NCI-H82 treated with DMSO at 0.1 percent for 48 hours (cell line): ENCODE results near the gene HBG2.
"Not testable (repeated sequence)": the region's sequence is repeated elsewhere in the genome, so short reads cannot be mapped to it uniquely, and the experiment has no call there.

Experiments
- DNase-seq: peaks from one replicate; lab custom pipeline; 2025; ENCODE audit not compliant: unreplicated experiment; lab: John Stamatoyannopoulos, UW

The HBG2 gene

GRCh38 chr11:5254646-5255413, at the start of gene HBG2:
Gene HBG2 (minus strand): TSS chr11:5254781. CDS start chr11:5254728, 53 bp downstream.
- DNase-seq = not testable (repeated sequence)

- DNase-seq = no peak
These were observed 49.5 kb upstream of the HBG2 start for GRCh38 chr11:5304046-5304445.

DNA sequence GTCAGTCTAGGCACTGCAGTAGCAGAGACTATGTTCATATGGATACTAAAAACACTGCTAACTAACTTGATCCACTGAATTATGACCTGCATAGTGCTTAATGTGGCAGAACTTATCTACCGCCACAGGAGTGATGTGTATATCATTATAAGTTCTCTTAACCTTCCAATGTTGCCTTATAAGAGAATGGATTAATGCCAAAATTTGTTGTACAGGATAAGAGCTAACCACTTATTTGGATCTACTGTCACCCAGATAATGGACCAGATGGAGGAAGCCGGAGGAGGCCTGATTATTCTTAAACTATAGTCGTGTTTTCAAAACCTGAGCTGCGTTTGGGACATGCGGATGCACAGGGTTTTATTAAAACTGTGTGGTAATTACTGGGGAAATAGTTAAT, 49.0 kb upstream of the HBG2 start:
- no peak for DNase-seq

DNA sequence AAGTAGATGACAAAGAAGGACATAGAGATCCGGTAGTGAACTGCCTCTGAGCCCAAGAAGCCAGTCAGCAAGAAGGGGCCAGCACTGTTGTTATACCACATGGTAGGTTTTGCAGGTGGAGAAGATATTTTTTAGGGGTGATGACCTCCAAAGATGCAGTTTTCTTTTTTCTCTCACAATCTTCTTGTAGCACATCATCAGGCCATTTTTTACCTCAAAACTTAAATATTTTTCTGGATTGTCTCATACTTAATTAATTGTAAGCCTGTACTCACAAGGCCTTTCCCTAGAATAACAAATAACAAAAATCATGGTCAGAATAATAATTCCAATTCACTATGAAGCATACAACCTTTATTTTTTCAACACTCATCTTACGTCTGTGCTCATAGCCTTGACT, 47.3 kb upstream of the HBG2 start, which contains the start of gene OR51B4:
Gene OR51B4 (minus strand): TSS at position 101 of the 400 bp plus-strand sequence. CDS start 0 bp downstream, at position 101.
- DNase-seq = no peak

- DNase-seq = no peak
These were observed 45.7 kb upstream of the HBG2 start for GRCh38 chr11:5300251-5300650.

DNA sequence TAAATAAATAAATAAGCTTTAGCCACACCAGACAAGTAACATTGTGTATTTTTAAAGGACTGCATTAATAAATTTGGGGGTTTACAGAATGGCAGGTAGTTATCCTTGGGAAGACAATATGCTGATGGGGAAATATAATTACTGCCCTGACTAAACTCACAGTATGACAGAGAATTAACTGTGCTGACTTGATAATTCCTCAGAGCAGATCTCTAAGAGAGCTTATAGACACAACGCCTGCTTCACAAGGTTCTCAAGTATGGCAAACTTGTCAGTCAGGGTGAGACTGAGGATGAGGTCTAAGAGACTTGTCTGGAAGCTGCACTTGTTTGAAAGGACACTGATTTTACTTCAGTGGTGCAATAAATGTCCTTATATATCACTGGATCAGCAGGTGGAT, 43.9 kb upstream of the HBG2 start:
- no peak for DNase-seq

DNA sequence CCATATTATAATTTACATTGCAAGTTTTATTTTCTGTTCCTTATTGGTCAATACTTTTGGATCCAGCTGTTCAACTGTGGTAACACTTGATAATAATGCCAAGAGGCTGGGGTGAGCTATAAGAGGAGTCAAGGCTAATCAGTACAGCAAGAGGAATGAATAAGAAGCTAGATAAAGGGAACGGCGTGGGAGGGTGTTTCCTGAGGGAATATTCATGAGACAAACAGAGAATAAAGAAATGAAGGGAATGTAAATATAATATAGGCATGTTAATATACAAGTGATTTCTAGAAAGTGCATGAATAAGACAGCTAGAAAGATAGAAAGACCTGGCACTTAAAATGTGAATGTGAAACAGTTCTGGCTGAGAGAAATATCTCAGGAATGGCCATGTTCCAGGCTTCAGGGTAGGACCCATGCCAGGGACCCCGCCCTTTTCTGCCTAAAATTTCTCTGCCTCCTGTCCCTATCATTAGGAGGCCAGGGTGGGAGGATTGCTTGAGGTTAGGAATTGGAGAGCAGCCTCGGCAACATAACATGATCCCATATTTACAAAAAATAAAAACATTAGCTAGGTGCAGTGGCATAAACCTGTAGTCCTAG, 43.2 kb upstream of the HBG2 start:
- DNase-seq = no peak

- DNase-seq = not testable (repeated sequence)
These were observed 39.9 kb upstream of the HBG2 start for GRCh38 chr11:5294342-5294995.

- DNase-seq = no peak
These were observed 38.4 kb upstream of the HBG2 start for GRCh38 chr11:5293028-5293427.

DNA sequence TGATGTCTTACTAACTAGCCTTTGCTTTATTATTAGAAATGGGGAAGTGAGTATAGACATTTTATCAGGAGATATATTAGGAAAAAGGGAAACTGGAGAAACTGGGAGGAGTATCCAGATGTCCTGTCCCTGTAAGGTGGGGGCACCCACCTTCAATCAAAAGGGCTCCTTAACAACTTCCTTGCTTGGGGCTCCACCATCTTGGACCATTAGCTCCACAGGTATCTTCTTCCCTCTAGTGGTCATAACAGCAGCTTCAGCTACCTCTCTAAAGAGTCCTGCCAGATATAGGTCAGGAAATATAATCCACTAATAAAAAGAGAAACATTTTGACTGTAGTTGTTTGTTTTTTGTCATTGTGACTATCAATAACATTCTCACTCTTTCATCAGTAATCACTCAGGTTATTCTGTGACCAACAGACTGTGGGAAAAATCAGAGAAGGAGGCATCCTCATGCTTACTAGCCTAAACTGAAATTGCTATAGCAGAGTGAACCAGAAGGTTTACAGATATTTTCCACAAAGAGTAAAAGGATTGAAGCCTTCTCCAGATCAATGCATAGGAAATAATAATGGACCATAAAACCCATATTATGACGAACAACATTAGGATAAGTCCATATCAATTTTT, 36.7 kb upstream of the HBG2 start:
- no peak for DNase-seq

GRCh38 chr11:5290106-5290505, 35.5 kb upstream of the HBG2 start:
- no peak for DNase-seq

DNA sequence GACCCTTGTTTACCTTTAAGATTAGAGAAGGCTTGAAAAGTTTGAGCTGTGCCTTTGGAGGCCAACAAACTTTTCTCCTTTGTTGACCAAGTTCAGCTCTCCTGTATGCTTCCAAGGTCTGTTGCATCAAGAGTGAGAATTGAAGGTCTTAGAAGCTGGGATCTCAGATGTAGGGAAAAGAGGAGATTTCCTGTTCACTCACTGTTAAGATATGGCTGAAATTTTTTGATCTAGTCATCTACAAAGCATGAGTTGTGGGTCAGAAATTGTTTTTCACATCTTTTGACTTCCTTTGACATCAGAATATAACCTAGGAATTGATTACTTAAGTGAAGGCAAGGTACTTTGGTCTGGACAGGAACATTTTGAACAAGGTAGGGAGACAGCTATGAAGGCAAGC, 35.1 kb upstream of the HBG2 start:
- DNase-seq = no peak

GRCh38 chr11:5288906-5289550, 34.4 kb upstream of the HBG2 start:
- DNase-seq = no peak

- no peak for DNase-seq
These were observed 33.7 kb upstream of the HBG2 start for GRCh38 chr11:5288108-5288905.

DNA sequence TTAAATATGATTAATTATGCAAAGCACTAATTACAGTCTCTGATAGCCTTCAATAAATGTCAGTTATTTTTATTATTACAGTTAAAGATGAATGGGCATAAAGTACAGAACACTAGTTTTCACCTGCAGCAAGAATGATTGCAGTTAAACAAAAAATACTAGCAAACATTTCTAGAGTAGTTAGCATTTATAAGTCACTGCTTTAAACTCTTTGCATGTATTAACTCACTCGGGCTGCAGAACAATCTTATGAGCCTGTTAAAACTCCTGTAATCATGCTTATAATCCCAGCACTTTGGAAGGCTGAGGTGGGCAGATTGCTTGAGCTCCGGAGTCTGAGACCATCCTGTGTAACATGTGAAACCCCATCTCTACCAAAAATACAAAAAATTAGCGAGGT, 32.3 kb upstream of the HBG2 start:
- no peak for DNase-seq

DNA sequence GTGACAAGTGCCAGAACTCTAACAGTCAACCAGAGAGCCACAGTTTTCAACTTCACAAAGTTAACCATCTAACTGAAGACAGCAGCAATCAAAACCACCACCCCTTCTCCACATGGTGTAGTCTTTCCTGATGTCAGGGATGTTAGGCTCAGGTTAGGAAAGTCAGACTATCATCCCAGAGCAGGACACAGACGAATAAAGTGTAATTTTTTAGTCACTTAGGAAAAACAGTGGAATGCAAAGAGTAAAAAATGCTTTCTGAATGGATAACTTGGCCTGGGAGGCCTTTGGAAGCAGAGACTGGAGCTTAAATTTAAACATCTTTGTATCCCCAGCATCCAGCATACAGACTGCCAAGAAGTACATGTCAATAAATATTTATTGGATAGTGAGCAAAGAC, 31.8 kb upstream of the HBG2 start:
- no peak for DNase-seq

DNA sequence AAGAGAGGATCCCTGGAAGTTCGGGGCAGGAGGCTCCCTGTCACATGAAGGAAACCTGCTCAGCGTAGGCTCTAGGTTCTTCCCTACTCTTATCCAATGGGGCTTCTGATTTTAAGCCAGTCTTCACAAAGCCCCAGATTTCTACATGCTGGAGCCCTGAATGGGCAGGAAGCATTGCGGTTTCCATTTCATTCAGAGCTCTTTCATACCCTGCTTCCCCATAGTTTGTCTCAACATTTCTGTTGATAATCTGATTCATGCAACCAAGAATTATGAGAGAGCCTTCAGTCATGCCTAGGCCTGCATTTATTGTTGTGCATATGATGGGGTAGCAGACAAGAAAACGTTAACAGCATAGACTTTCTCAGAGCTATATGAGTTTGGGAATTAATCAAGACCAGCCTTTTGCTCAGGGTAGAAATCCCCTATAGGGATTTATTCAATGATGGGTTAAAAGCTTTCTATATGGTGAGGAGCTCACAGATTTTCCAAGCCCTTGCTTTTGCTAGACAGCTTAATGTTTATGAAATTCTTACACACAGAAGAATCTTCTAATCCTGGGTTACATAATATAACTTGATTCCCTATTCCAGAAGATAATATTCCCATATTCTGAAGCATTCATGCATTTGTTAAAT, 31.2 kb upstream of the HBG2 start:
- no peak for DNase-seq

DNA sequence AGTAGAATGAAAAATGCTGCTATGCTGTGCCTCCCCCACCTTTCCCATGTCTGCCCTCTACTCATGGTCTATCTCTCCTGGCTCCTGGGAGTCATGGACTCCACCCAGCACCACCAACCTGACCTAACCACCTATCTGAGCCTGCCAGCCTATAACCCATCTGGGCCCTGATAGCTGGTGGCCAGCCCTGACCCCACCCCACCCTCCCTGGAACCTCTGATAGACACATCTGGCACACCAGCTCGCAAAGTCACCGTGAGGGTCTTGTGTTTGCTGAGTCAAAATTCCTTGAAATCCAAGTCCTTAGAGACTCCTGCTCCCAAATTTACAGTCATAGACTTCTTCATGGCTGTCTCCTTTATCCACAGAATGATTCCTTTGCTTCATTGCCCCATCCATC, 30.1 kb upstream of the HBG2 start:
- DNase-seq = no peak

DNA sequence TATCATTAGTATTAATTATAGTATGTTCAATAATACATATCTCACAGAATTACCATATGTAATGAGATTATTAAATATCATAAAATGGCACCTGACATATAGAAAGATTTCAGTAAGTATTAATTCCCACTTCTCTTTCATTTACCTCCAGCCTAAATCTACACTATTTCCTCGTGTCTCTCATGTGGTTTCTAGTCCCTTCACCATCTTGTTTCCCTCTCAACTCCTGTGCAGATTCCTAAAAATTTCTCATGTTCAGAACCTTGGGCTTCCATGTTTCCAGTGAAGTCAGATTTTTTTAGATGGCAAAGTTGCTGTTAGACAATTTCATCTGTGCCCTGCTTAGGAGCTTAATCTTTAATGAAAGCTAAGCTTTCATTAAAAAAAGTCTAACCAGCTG, 29.3 kb upstream of the HBG2 start:
- no peak for DNase-seq

- no peak for DNase-seq
These were observed 28.5 kb upstream of the HBG2 start for GRCh38 chr11:5283086-5283485.
